ENCODE results near the gene SLC37A1.
"Not testable (repeated sequence)": the region's sequence is repeated elsewhere in the genome, so short reads cannot be mapped to it uniquely, and the experiment has no call there.

SLC37A1 gene

GRCh38 chr21:42619166-42619565 lies 105.5 kb downstream of the SLC37A1 start:
- no peak for DNase-seq (ENCODE audit: low spot score)

DNA sequence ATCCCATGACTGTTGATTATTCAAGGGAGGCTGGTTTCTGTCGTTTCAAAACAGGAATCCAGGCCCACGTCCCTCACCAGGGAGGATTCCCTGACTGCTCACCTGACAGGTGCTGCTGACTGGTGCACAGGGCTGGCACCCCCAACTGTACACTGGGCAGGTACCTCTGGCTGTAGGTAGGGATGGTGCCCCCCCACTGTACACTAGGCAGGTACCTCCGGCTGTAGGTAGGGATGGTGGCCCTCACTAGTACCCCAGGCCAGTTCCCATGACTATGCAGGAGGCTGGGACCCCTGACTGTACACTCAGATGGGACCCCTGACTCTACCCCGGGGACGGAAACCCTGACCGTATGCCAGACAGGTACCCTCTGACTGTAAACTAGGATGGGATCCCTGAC lies 106.2 kb downstream of the SLC37A1 start:
- no peak for DNase-seq (ENCODE audit: low spot score)

- no peak for DNase-seq (ENCODE audit: low spot score)
Measured at GRCh38 chr21:42621166-42621818, 107.6 kb downstream of the SLC37A1 start.

DNA sequence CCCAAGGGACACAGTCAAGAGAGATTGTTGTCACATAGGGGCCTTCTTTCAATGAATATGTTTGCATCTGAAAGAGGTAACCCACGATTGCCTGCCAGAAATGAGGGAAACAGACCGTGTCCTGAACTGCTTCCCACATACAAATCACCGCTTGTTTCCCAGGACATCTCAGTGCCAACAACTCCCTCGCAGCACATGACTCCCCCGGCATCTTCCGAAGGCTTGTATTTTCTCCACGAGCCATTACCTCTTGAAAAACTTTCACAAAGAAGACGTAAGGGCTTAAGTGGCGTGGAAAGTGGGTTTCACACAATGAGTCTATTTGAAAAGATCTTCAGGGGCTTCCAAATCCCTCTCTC lies 108.1 kb downstream of the SLC37A1 start:
- DNase-seq (ENCODE audit: low spot score), result peak; percentile 43

- DNase-seq (ENCODE audit: low spot score), result peak; percentile 20
Measured at GRCh38 chr21:42622284-42622683, 108.6 kb downstream of the SLC37A1 start.

DNA sequence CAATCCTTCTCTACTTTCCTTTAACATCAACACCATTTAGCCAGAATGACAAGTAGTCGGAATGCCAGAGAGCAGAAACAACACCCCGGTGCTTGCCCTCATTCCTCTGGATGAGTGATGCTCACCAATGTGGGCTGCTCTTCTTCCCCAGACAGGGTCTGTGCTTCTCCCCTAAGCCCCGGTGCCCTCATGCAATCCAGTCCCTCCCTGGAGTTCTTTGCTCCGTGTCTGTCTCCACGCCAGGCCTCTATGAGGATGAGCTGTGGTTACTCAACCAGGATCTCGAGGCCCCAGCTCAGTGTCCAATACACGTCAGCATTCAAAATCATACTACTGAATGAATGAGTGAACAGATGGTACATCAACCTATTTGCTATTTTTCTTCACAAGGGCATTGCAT lies 110.0 kb downstream of the SLC37A1 start:
- DNase-seq (ENCODE audit: low spot score), result no peak

DNA sequence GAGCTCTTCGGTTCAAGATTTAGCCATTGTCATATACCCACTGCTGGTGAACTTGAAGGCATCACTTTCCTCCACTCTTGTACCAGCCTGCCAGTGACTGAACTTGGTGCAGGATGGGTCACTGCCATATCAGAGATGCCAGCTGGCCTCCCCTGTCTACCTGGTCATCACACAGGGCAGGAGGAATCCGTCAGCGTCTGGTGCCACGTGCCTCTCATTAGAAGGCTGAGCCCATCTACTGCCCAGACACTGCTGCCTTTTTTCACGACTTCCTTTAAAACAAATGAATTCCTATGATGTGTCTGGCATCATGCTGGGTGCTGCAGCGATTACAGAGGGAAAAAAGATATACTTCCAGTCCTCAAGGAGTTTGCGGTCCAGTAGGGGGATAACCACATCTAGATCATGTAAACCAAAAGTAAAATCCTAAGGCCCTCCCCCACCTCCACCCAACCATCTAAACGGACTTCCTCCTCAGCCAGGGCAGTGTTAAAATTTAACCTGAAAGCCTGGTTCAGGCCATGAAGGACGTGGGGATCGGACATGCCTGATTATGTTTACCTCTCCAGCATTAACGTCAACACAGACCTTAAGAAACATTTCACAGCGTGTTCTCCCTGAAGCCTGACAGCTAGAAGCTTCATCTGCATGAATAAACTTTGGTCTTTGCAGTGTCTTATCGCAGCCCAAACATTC lies 110.6 kb downstream of the SLC37A1 start:
- no peak for DNase-seq (ENCODE audit: low spot score)

GRCh38 chr21:42624936-42625335 lies 111.3 kb downstream of the SLC37A1 start:
- DNase-seq (ENCODE audit: low spot score), result no peak

DNA sequence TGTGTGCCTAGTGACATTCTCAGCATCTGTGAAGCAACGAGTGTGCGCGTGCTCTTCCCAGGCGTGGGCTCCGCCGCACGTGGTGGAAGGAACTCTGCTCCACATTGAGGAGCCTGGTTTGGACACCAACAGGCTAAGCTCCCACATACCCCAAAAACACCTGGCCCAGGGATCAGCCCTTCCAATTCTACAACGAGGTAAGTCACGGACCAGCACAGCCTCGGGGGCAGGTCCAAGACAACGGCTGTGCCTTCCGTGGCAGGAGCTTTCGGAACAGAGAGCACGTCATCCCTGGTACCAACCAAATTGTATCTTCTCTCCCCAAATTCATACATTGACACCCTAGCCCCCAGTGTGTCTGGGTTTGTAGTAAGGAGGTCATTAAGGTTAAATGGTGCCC lies 112.5 kb downstream of the SLC37A1 start:
- DNase-seq (ENCODE audit: low spot score), result no peak

DNA sequence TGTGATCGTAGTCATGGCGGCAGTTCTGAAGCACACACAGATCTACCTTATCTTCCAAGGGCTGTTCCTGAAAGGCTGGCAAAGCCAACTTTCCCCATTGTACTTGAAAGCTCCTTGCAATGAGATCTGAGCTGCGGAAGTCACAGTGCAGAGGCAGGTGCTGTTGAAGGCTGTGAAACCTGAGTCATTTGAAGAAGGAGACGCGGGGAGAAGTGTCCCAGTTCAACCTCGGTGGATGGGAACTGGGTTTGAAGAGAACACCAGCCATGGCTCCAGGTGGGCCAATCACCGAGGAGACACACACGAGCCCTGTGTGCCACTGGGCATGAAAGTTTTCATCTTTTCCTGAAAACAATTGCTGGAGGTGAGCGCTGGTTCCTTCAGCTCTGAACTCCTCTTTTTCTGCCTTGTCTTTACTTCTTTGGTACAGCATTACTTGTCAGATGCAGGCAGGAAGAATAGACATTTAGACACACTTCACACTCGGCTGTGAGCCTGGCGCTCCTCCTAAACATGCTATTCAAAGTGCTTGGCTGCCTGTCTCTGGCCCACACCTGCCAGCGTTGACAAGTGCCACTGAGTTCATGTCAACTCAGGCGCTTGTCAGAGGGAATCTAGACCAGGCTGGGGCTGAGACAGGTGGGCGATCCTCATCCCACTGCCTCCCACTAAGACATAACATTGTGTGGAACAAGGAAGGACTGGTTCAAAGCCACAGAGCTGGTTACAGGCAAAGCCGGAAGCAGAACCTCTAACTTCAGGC lies 114.1 kb downstream of the SLC37A1 start:
- DNase-seq (ENCODE audit: low spot score), result no peak

DNA sequence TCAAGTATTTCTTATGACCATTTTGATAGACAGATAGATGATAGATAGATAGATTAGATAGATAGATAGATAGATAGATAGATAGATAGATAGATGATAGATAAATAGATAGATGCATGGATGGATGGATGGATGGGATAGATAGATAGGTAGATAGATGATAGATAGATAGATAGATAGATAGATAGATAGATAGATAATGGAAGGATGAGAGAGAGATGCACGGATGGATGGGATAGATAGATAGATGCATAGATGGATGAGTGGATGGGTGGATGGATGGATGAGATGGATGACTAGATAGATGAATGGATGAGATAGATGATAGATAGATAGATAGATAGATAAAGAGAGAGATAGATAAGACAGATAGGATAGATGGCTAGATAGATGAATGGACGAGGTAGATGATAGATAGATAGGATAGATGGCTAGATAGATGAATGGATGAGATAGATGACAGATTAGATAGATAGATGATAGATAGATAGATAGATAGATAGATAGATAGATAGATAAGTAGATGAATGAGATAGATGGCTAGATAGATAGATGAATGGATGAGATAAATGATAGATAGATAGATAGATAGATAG lies 114.9 kb downstream of the SLC37A1 start:
- DNase-seq (ENCODE audit: low spot score), result not testable (repeated sequence)

GRCh38 chr21:42629933-42630589 lies 116.4 kb downstream of the SLC37A1 start:
- DNase-seq (ENCODE audit: low spot score), result no peak

DNA sequence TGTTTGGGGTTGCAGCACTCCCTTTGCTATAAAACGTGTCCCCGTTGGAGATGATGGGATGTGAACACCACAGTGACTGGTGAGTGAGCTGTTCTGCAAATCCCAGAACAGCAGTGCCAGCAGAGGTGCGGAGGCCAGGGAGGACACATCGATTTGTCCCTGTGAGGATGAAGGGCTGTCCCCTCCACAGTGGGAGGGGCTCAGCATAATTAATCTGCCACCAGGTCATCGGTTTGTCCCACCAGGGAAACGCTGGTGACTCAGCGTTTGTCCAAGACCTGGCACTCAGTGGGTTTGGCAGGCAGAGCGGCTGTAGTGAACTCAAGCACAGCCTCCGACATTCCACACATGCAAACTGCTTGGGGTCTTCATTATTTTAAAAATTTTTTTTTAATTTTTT lies 117.0 kb downstream of the SLC37A1 start:
- no peak for DNase-seq (ENCODE audit: low spot score)
